IMR-90 (cell line): ENCODE results near the gene EHBP1. TPM values are rescaled to one million over a fixed set of nuclear protein-coding genes. Genes with fewer than 3 reads are reported as not detected.

ENCODE experiments used
- ATAC-seq: fragments of 200-7000 bp; cut with Tn5 transposase; 2 replicates; pipeline ENCODE4 v1.9.1; 2020; ENCODE audit warnings: low read depth, mild to moderate bottlenecking, moderate library complexity
- BruUV-seq: library from RNA; stranded (reverse); fragments of 400-500 nt; replicated peaks from 2 replicates; lab custom pipeline; 2021; lab: Mats Ljungman, UMichigan
- CTCF ChIA-PET: fragments of 300-600 bp; formaldehyde crosslinking; extraction: SDS; loops from one replicate; lab custom pipeline; 2021; ENCODE audit warnings: antibody characterized with exemption; lab: Yijun Ruan, JAX
- POLR2A ChIA-PET: fragments of 300-600 bp; sonication (Branson Sonifier 250); formaldehyde crosslinking; loops from one replicate; lab custom pipeline; 2022; ENCODE audit warnings: antibody characterized with exemption; ENCODE audit not compliant: unreplicated experiment; lab: Charles Lee
- DNase-seq: peaks from one replicate; pipeline ENCODE4 v3.0.0; 2013
- H2AFZ ChIP-seq: replicated peaks from 2 replicates; pipeline ENCODE3; 2013; ENCODE audit warnings: low read length, mild to moderate bottlenecking; ENCODE audit not compliant: poor library complexity
- H2AK5ac ChIP-seq: 2 replicates; pipeline ENCODE4 v1.6.1; 2013; ENCODE audit warnings: low read depth, low read length, inconsistent platforms
- H2AK9ac ChIP-seq: replicated peaks from 2 replicates; pipeline ENCODE3; 2013; ENCODE audit warnings: mild to moderate bottlenecking, low read depth, low read length, moderate library complexity; ENCODE audit not compliant: poor library complexity
- H2BK120ac ChIP-seq: 2 replicates; pipeline ENCODE4 v1.6.1; 2013; ENCODE audit warnings: low read depth, low read length, inconsistent platforms
- H2BK15ac ChIP-seq: 3 replicates; pipeline ENCODE4 v1.6.1; 2013; ENCODE audit warnings: low read depth, low read length, inconsistent platforms
- H2BK20ac ChIP-seq: 2 replicates; pipeline ENCODE4 v1.6.1; 2013; ENCODE audit warnings: low read depth, mild to moderate bottlenecking, inconsistent platforms, low read length, moderate library complexity
- H2BK5ac ChIP-seq: 2 replicates; pipeline ENCODE4 v1.6.1; 2013; ENCODE audit warnings: mild to moderate bottlenecking, low read depth, low read length, inconsistent platforms; ENCODE audit not compliant: poor library complexity, severe bottlenecking
- H3K14ac ChIP-seq: replicated peaks from 2 replicates; pipeline ENCODE4 v1.6.1; 2013; ENCODE audit warnings: low read depth, low read length, inconsistent platforms
- H3K18ac ChIP-seq: 2 replicates; pipeline ENCODE4 v1.6.1; 2013; ENCODE audit warnings: low read depth, low read length, control low read depth
- H3K23ac ChIP-seq: 2 replicates; pipeline ENCODE4 v1.6.1; 2013; ENCODE audit warnings: low read depth, low read length, inconsistent platforms
- H3K27ac ChIP-seq: 2 replicates; pipeline ENCODE4 v1.5.1; 2013; ENCODE audit warnings: mild to moderate bottlenecking, control low read depth, low read length; ENCODE audit not compliant: insufficient read depth
- H3K27me3 ChIP-seq: 2 replicates; pipeline ENCODE4 v1.6.1; 2013; ENCODE audit warnings: low read length; ENCODE audit not compliant: control insufficient read depth, insufficient read depth
- H3K36me3 ChIP-seq: 2 replicates; pipeline ENCODE4 v1.6.1; 2013; ENCODE audit warnings: low read length, mixed read lengths; ENCODE audit not compliant: control insufficient read depth, insufficient read depth
- H3K4ac ChIP-seq: 2 replicates; pipeline ENCODE4 v1.6.1; 2013; ENCODE audit warnings: low read depth, low read length, inconsistent platforms
- H3K4me1 ChIP-seq: 2 replicates; pipeline ENCODE4 v1.6.1; 2013; ENCODE audit warnings: low read length, mixed read lengths; ENCODE audit not compliant: control insufficient read depth, insufficient read depth
- H3K4me2 ChIP-seq: 2 replicates; pipeline ENCODE4 v1.6.1; 2013; ENCODE audit warnings: low read depth, mild to moderate bottlenecking, control low read depth, low read length, moderate library complexity
- H3K4me3 ChIP-seq: 2 replicates; pipeline ENCODE4 v1.5.1; 2013; ENCODE audit warnings: low read depth, mild to moderate bottlenecking, control low read depth, low read length, moderate library complexity; ENCODE audit not compliant: insufficient read depth
- H3K56ac ChIP-seq: 2 replicates; pipeline ENCODE4 v1.6.1; 2013; ENCODE audit warnings: low read length, inconsistent platforms; ENCODE audit not compliant: insufficient read depth; ENCODE audit errors: extremely low read depth
- H3K79me1 ChIP-seq, 2 experiments: 2 replicates each; pipeline ENCODE4 v1.6.1; 2013; ENCODE audit warnings: low read length in 2 of 2, inconsistent platforms in 1 of 2, low read depth in 1 of 2
- H3K9ac ChIP-seq: 2 replicates; pipeline ENCODE4 v1.6.1; 2013; ENCODE audit warnings: low read depth, low read length, control low read depth
- H3K9me1 ChIP-seq: 2 replicates; pipeline ENCODE4 v1.6.1; 2013; ENCODE audit warnings: low read length, inconsistent platforms; ENCODE audit not compliant: insufficient read depth
- H3K9me3 ChIP-seq: 2 replicates; pipeline ENCODE4 v1.6.1; 2013; ENCODE audit warnings: low read length; ENCODE audit not compliant: control insufficient read depth, insufficient read depth
- H4K20me1 ChIP-seq: 2 replicates; pipeline ENCODE4 v1.6.1; 2013; ENCODE audit warnings: low read length, inconsistent platforms; ENCODE audit not compliant: insufficient read depth
- H4K5ac ChIP-seq: 2 replicates; pipeline ENCODE4 v1.6.1; 2013; ENCODE audit warnings: mild to moderate bottlenecking, low read depth, low read length, control low read depth
- H4K8ac ChIP-seq, 2 experiments: 2 replicates each; pipeline ENCODE4 v1.6.1; 2013; ENCODE audit warnings: low read depth in 2 of 2, low read length in 2 of 2, control low read depth in 1 of 2, inconsistent platforms in 1 of 2
- H4K91ac ChIP-seq: 2 replicates; pipeline ENCODE4 v1.6.1; 2013; ENCODE audit warnings: low read depth, low read length, inconsistent platforms; ENCODE audit not compliant: insufficient read depth
- FOS ChIP-seq: fragments of 150-350 bp; IDR thresholded peaks from 2 replicates; pipeline ENCODE4 v1.6.1; 2016; ENCODE audit warnings: low read depth, low read length
- MAZ ChIP-seq: IDR thresholded peaks from 2 replicates; pipeline ENCODE4 v1.6.1; 2012; ENCODE audit warnings: low read depth, mild to moderate bottlenecking, low read length, improper control_type of control experiment, moderate library complexity, borderline replicate concordance
- POLR2A ChIP-seq: IDR thresholded peaks from 2 replicates; pipeline ENCODE4 v1.6.1; 2012; ENCODE audit warnings: mild to moderate bottlenecking, low read depth, low read length
- RAD21 ChIP-seq: IDR thresholded peaks from 2 replicates; pipeline ENCODE4 v1.6.1; 2012; ENCODE audit warnings: low read length, improper control_type of control experiment
- RCOR1 ChIP-seq: IDR thresholded peaks from 2 replicates; pipeline ENCODE4 v1.6.1; 2012; ENCODE audit warnings: mild to moderate bottlenecking, low read length, improper control_type of control experiment; ENCODE audit not compliant: insufficient replicate concordance
- RFX5 ChIP-seq: IDR thresholded peaks from 2 replicates; pipeline ENCODE4 v1.8.0; 2012; ENCODE audit warnings: low read depth, mild to moderate bottlenecking, low read length, moderate library complexity
- SMC3 ChIP-seq: fragments of 150-350 bp; IDR thresholded peaks from 2 replicates; pipeline ENCODE4 v1.6.1; 2016; ENCODE audit warnings: low read depth, mild to moderate bottlenecking, antibody characterized with exemption, low read length, moderate library complexity
- whole genome bisulfite sequencing, 2 experiments: methylation state at CpG; one replicate each; pipeline versions ENCODE4 v1.1.5 to v1.1.7; 2013; ENCODE audit warnings: missing lambda C conversion rate in 2 of 2; ENCODE audit not compliant: insufficient read length in 1 of 2; ENCODE audit errors: extremely low coverage in 2 of 2; 5-methylcytosine and 5-hydroxymethylcytosine counted together
- dilution Hi-C: fragments of 300-500 bp; cut with HindIII; formaldehyde crosslinking; loops from one replicate; pipeline ENCODE4 v1.14.3; 2018; ENCODE audit warnings: low sequenced_read_pairs; ENCODE audit not compliant: unreplicated experiment
- in situ Hi-C: fragments of 300-500 bp; cut with MboI; formaldehyde crosslinking; loops from 3 replicates; pipeline ENCODE4 v1.14.3; 2019; ENCODE audit warnings: low sequenced_read_pairs, inconsistent platforms, mixed read lengths
- intact Hi-C: fragments of 100-400 bp; cut with micrococcal nuclease; formaldehyde crosslinking; loops from 2 replicates; pipeline ENCODE4 v1.10.0; 2022
- polyA plus RNA-seq, 3 experiments: library from polyadenylated mRNA; depleted of rRNA; stranded (reverse); fragments of >200 nt; gene quantifications; 2 replicates each; pipeline ENCODE4 v1.2.3, GENCODE V29; 2012; ENCODE audit warnings: low replicate concordance in 1 of 3
- total RNA-seq: library from RNA; depleted of rRNA; stranded (reverse); fragments of >200 nt; gene quantifications from 2 replicates; pipeline ENCODE4 v1.2.3, GENCODE V29; 2012
- TF ChIP-seq, protein P1 (sequence below): conservative IDR thresholded peaks from 2 replicates; pipeline ENCODE4 v1.5.1; 2012; ENCODE audit warnings: mild to moderate bottlenecking, low read depth, low read length, improper control_type of control experiment

EHBP1 gene
- total and polyA plus RNA-seq, 2 of the 4 experiments (the other 2 are of a cell fraction) = 28.3 to 44.4 TPM

DNA sequence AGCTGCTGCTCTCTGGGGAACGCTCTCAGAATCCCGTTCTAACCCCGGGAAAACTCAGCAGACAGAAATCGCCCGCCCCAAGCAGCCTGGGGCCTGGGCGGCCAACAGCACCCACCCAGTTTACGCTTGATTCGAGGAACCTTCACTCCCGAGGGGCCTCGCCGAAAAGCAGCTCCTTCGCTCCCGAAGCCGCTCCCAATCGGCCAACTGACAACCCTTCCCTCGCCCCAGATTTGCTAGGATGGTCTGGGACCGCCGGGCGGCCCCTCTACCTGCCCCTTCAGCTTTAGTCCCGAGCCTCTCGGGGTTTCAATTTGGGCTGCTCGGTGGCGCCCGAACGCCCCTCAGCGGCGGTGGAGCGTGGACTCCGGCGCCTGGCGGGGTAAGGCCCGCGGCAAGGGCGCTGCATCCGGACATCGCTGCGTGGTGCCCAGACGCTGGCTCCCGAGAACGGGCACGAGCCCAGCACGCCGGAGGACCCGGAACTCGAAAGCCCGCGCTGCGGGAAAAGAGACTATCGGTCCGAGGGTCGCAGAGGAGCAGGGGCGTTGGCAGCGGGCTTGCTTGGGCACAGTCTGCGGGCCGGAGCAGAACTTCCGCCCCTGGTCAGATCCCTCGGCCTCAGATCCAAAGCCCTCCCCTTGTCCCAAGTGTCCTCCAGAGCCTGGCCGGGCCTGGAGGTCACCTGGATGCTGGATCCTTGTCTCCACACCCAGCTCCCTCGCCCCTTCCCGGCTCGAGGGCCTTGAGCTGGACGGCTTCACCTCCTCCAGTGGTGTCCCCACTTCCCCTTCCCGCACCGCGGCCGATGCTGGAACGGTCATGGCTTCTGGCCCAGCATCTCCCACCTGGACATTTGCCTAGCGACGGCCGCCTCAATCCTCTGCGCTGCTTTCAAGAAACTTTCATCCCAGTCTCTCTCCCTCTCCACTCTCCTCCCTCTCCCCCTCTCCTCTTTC is 342.1 kb downstream of the EHBP1 start:
- Histone ChIP-seq H3K56ac (no peak overlapping the region), H4K5ac (no peak overlapping the region), H3K9me3 (peaks cover 23% of the 10 kb centered on the region), H3K27ac (no peak overlapping the region), H3K4me2 (no peak overlapping the region), H4K91ac (no peak overlapping the region), H3K18ac (no peak overlapping the region), H2BK5ac (no peak overlapping the region), H4K8ac (no peak overlapping the region), H3K23ac (no peak overlapping the region), H2AK5ac (no peak overlapping the region), H2BK20ac (no peak overlapping the region), H3K4me1 (peaks cover 5% of the 10 kb centered on the region), H2AK9ac (peak overlapping the region; percentile 26), H3K4ac (no peak overlapping the region), H2BK120ac (no peak overlapping the region), H3K36me3 (peaks cover 6% of the 10 kb centered on the region), H2AFZ (peak overlapping the region; percentile 19), H3K27me3 (peaks cover 48% of the 10 kb centered on the region), H3K14ac (no peak overlapping the region), H3K4me3 (no peak overlapping the region), H4K20me1 (0 out of 2 replicates have a peak, but pooled peaks cover 9% of the 10 kb centered on the region), H2BK15ac (no peak overlapping the region), H3K9me1 (no peaks in the 10 kb centered on the region), H3K9ac (no peak overlapping the region), H3K79me1 (no peaks in the 10 kb centered on the region)
- ATAC-seq = no peak
- DNase-seq = no peak
- in situ Hi-C loops = loop anchor here (25.0 kb wide), 1 partner anchor 585 kb away; no protein-coding TSS in a partner anchor
- WGBS, 2 experiments = 61% methylated on average over 41 of the region's 71 CpGs; no CpG with 5 or more reads in 1 of the 2 experiments
- POLR2A ChIA-PET = no interaction called here
- BruUV-seq = no TSS peak
- TF ChIP-seq MAZ (no peak), RCOR1 (no peak), SMC3 (no peak), RFX5 (no peak), POLR2A (no peak), FOS (no peak), RAD21 (no peak)
- TF ChIP-seq, protein P1, sequence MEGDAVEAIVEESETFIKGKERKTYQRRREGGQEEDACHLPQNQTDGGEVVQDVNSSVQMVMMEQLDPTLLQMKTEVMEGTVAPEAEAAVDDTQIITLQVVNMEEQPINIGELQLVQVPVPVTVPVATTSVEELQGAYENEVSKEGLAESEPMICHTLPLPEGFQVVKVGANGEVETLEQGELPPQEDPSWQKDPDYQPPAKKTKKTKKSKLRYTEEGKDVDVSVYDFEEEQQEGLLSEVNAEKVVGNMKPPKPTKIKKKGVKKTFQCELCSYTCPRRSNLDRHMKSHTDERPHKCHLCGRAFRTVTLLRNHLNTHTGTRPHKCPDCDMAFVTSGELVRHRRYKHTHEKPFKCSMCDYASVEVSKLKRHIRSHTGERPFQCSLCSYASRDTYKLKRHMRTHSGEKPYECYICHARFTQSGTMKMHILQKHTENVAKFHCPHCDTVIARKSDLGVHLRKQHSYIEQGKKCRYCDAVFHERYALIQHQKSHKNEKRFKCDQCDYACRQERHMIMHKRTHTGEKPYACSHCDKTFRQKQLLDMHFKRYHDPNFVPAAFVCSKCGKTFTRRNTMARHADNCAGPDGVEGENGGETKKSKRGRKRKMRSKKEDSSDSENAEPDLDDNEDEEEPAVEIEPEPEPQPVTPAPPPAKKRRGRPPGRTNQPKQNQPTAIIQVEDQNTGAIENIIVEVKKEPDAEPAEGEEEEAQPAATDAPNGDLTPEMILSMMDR = no peak
- CTCF ChIA-PET = interaction anchor here (0.6 kb wide), 1 partner anchor 36 kb away, joined by 3 read pairs; no protein-coding TSS in a partner anchor
- dilution Hi-C loops = no loop called here
- intact Hi-C loops = no loop called here
